HG03460 (cell line): ENCODE measurements around the gene DIP2C.

Experiments
- ATAC-seq: cut with Tn5 transposase; IDR thresholded peaks from one replicate; pipeline ENCODE4 v1.9.1; 2021; ENCODE audit not compliant: unreplicated experiment

The DIP2C gene

DNA sequence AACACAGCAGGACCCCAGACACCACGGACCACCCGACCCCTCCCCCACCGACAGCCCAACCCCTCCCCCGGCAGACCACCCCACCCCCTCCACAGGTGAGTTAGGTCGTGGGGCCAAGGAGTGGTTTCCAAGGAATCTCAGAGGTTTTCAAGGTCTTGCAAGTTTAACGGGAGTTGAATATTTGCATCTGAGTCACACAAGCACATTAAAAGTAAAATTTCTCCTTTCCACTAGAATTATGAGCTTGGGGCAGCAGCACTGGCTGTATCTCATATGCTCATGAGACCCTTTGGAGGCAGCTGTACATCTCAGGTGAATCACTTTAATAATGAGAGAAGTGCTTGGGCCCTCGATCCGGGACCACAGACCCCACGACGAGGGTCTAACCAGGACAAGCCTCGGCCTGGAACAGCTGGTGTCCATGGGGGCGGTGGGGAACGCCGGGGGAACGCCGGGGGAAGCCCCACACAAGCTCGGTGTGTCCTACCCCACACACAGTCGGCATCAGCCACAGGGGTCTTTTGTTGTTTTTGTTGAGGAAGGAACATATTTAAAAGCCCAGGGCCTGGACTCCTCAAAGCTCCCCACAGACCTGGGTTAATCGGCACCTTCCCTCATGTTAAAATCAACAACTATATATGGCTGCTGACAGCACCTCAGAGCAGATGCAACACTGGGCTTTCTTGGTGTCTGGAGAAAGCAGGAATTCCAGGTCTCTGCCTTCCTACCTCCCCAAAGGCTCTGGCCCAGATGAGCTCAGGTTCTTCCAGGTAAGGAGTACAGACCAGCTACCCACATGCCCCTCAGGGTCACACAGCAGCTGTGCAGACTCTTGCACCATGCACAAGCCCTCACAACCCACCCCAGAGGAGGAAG is 130.3 kb downstream of the DIP2C start:
- ATAC-seq: no peak

GRCh38 chr10:558364-558763 is 131.1 kb downstream of the DIP2C start:
- ATAC-seq: no peak

GRCh38 chr10:557792-558328 is 131.6 kb downstream of the DIP2C start:
- no peak for ATAC-seq

GRCh38 chr10:556971-557637 is 132.4 kb downstream of the DIP2C start:
- no peak for ATAC-seq

DNA sequence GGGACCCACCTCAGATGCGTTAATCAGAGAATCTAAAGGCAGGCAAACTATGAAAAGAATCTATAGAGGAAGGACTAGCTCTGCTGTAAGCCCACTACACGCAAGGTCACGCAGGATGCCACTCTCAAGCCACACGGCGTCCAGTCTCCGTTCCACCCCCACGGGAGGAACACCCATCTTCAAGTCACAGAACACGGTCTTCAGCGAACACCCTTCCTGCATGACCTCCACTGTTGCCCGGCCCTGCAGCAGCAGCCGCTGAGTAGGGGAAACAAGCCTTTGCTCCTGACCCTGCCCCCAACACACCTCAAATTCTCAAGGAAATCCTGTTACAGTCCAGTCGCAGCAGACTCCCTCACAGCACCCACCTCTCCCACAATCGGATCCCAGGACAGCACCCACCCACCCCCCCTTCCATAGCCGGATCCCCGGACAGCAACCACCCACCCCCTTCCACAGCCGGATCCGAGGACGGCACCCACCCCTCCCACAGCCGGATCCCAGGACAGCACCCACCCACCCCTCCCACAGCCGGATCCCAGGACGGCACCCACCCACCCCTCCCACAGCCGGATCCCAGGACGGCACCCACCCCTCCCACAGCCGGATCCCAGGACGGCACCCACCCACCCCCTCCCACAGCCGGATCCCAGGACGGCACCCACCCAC is 133.7 kb downstream of the DIP2C start:
- no peak for ATAC-seq

GRCh38 chr10:555281-555680 is 134.2 kb downstream of the DIP2C start:
- ATAC-seq: no peak

GRCh38 chr10:554182-554848 is 135.2 kb downstream of the DIP2C start:
- no peak for ATAC-seq

DNA sequence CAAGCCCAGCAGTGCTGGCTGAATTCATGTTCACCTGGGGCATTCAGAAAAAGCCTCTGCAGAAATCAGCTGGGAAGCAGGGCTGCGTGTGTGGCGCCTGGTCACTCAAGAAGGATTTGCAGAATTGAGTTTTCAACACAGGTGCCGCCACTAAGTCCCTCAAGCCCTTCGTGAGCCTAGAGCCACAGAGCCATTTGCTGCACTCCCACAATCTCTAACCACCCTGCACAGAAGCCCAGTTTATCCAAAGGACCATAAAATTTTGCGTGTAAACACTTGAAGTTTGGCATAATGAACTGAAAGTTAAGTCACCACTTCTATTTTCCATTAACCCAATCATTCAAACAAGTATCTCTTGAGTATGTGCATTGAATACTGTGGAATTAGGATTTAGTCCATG is 136.2 kb downstream of the DIP2C start:
- no peak for ATAC-seq

DNA sequence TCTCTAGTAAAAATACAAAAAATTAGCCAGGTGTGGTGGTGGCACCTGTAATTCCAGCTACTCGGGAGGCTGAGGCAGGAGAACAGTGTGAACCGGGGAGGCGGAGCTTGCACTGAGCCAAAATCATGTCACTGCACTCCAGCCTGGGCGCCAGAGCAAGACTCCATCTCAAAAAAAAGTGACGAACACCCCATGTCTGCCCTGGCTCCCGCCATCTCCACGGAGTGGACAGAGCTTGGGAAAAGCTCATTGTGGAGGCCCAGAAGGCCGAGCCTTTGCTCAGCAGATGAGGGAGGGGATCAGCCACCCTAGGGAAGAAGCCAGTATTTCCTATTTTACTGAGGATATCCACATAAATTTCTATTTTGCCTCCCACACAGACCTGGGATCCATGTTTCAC is 136.8 kb downstream of the DIP2C start:
- no peak for ATAC-seq

- ATAC-seq: no peak
These were observed 137.9 kb downstream of the DIP2C start for GRCh38 chr10:551373-552252.

- ATAC-seq: no peak
These were observed 138.6 kb downstream of the DIP2C start for GRCh38 chr10:550665-551372.

GRCh38 chr10:549391-549790 is 140.1 kb downstream of the DIP2C start:
- ATAC-seq: no peak

DNA sequence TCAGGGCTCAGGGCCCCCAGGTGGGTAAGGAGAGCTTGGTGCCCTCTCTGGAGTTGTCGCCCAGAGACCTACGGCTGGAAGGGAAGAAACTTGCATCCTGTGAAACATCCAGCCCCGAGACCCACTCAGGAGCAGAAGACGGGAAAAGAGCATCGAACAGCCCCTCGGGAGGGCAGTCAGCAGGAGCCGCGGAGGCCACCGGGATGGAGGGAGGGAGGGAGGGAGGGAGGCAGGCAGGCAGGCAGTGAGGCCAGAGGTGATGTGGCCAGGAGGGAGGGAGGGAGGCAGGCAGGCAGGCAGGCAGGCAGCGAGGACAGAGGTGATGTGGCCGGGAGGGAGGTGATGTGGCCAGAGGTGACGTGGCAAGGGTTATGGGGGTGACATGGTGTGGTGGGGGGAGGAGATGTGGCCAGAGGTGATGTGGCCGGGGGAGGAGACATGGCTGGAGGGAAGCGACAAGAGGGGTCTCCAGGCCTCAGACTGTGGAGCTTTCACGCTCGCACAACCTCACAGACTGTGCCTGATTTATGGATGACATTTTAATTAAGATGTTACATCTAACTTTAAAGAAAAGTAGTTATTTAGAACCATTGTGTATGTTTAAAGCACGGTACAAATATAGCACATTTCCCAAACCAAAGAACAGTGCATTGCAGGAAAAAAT is 141.1 kb downstream of the DIP2C start:
- no peak for ATAC-seq

GRCh38 chr10:547591-548081 is 141.8 kb downstream of the DIP2C start:
- no peak for ATAC-seq

DNA sequence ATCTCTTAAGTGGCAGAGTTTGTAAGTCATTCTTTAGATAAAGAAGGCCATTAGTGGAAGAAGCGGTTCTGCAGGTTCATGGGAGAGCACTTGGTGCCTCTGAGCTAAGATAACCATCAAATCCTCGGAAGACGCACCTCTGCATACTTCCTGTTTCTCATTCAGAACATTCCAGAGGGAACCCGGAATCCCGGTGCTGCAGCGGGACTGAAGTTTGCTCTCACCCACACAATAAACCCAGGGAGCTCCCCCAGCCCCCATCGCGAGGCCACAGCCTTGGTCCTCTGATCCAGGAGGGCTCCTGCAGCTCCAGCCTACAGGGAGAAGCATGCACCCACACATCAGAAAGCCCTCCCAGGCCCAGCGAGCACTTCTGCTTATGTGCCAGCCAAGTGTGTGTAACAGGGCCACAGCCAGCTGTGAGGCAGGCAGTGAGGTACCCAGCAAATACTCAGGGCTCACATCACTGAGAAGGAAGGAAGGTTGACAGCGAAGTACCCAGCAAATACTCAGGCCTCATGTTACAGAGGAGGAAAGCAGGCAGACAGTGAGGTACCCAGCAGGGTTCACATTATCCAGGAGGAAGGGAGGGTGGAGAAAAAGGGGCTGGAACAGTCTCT is 142.4 kb downstream of the DIP2C start:
- ATAC-seq: no peak

DNA sequence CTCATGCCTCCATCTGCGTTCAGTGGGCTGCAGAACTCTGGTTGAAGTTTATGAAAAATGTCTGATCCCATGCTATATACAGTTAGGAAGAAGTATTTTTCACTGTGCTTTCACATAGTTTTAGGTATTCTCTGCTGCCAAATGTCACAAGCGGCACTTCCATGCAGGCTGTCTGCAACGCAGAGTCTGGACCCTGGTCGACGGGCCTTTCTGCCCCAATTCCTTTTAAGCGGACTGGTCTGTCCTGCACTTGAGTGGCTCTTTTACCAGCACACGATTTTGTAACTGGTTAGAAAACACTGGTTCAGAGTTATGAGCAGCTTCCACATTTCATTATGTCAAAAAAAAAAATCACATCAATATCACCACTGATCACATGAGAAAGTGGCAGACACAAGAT is 143.0 kb downstream of the DIP2C start:
- no peak for ATAC-seq

- no peak for ATAC-seq
These were observed 145.3 kb downstream of the DIP2C start for GRCh38 chr10:543862-544822.
